NCI-H1105 (cell line): ENCODE measurements around the gene LGALS14.

ENCODE experiments used
- DNase-seq: peaks from one replicate; lab custom pipeline; 2025; lab: John Stamatoyannopoulos, UW

Gene LGALS14

DNA sequence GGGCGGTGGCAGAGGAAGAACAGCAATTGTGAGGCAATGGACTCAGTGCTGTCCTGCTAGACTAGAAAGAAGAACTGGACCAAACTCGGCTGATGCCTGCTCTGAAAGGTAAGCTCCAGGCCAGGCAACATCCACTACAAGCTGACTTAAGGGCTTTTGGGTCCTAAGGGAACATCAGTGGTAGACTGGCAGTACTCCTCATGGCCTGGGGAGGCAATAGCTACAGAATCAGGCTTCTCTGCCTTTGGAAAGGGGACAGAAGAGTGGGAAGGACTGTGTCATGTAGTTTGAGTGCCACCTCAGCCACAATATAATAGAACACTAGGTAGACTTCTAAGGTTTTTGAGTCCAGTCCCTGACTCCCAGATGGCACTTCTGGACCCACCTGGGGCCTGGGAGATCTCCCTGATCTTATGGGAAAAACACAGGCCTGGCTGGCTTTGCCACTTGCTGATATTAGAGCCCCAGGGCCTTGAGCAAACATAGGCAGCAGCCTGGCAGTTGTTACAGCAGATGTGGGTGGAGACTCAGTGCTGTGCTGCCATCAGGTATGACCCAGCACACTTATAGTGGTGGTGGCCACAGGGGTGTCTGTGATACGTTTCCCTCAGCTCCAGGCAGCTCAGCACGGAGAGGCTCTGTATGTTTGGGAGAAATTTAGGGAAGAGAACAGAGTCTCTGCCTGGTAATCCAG, 42.7 kb downstream of the LGALS14 start:
- no peak for DNase-seq

DNA sequence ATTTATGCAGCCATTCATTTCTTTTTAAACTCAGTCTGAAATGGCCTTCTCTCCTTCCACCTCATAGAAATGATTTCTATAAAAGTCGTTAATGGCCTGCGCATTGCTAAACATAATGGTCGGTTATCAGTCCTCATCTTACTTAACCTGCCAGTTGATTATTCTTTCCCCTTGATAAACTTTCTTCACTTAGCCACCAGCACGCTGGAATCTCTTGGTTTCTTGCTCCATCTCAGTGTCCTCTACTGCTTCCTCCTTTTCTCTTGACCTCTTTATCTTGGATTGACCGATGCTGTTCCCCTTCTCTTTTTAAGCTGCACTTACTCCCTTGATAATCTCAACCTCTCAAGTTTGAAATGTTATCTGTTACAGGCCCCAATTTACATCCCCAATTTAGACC, 45.7 kb downstream of the LGALS14 start:
- no peak for DNase-seq

GRCh38 chr19:39752390-39752789, 48.1 kb downstream of the LGALS14 start:
- no peak for DNase-seq

DNA sequence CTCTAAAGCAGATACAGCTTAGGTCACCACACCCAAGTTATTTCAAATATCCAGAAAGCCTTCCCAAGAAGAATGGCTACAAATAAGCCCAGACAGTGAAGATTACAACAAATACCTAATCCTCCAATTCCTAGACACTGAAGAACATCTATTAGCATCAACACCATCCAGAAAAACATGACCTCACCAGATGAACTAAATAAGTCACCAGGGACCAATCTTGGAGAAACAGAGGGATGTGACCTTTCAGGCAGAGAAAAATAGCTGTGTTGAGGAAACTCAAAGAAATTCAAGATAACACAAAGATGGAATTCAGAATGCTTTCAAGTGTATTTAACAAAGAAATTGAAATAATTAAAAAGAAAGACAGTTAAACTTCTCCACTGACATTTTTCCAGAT, 48.5 kb downstream of the LGALS14 start:
- DNase-seq: no peak

DNA sequence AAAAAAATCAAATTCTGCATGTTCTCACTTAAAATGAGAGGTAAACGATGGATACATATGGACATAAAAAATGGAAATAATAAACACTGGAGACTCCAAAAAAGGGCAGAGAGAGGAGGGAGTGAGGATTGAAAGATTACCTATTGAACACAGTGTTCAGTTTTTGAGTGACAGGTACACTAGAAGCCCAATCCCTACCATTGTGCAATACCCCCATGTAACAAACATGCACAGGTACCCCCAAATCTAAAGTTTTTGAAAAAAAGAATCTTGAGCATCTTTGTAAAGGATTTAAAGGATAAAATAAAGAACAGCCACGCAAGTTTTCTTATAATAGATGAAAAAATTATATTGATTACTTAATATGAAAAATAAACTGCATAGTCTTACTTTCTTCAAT, 50.3 kb downstream of the LGALS14 start:
- DNase-seq: no peak

DNA sequence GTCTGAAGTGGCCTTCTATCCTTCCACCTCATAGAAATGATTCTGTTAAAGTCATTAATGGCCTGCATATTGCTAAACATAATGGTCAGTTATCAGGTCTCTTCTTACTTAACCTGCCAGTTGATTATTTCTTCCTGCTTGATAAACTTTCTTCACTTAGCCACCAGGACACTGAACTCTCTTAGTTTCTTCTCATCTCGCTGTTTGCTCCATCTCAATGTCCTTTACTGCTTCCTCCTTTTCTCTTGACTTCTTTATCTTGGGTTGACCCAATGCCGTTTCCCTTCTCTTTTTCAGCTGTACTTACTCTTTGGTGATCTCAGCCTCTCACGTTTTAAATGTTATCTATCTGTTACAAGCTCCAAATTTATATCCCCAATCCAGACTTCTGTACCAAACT, 50.7 kb downstream of the LGALS14 start:
- DNase-seq: no peak
